ENCODE results near the gene PCDHB8. TPM values are rescaled to one million over a fixed set of nuclear protein-coding genes. Genes with fewer than 3 reads are reported as not detected.
"Not testable (repeated sequence)": the region's sequence is repeated elsewhere in the genome, so short reads cannot be mapped to it uniquely, and the experiment has no call there.

Gene PCDHB8
- total RNA-seq, 4 donors from 2014 or later: 0.44 to 0.63 (median 0.53) TPM

DNA sequence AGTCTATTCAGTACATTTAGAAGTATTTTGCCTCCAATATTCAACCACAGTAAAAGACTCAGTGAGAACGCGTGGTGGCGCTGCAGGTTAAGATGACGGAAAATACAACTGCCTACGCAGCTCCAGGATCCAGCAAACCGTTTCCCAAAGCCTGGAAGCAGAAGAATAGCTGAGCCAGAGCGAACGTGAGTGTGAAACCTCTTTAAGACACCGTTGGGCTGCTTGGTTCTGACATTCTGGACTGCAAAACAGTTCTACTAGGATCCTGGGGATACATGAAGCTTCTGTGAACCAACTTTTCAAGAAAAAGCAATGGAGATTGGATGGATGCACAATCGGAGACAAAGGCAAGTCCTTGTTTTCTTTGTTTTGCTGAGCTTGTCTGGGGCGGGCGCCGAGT, 4.7 kb downstream of the PCDHB8 start, which contains the start of gene PCDHB16:
TSS of gene PCDHB16 (plus strand) at position 140 of the 400 bp plus-strand sequence. CDS start at position 313, 173 bp downstream.
- DNase-seq (ENCODE audit: low spot score) (no peak), ATAC-seq (ENCODE audit: low FRiP score) (no peak)
- TF ChIP-seq, protein P1, sequence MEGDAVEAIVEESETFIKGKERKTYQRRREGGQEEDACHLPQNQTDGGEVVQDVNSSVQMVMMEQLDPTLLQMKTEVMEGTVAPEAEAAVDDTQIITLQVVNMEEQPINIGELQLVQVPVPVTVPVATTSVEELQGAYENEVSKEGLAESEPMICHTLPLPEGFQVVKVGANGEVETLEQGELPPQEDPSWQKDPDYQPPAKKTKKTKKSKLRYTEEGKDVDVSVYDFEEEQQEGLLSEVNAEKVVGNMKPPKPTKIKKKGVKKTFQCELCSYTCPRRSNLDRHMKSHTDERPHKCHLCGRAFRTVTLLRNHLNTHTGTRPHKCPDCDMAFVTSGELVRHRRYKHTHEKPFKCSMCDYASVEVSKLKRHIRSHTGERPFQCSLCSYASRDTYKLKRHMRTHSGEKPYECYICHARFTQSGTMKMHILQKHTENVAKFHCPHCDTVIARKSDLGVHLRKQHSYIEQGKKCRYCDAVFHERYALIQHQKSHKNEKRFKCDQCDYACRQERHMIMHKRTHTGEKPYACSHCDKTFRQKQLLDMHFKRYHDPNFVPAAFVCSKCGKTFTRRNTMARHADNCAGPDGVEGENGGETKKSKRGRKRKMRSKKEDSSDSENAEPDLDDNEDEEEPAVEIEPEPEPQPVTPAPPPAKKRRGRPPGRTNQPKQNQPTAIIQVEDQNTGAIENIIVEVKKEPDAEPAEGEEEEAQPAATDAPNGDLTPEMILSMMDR (IDR thresholded peaks at IDR 0.05): no peak

DNA sequence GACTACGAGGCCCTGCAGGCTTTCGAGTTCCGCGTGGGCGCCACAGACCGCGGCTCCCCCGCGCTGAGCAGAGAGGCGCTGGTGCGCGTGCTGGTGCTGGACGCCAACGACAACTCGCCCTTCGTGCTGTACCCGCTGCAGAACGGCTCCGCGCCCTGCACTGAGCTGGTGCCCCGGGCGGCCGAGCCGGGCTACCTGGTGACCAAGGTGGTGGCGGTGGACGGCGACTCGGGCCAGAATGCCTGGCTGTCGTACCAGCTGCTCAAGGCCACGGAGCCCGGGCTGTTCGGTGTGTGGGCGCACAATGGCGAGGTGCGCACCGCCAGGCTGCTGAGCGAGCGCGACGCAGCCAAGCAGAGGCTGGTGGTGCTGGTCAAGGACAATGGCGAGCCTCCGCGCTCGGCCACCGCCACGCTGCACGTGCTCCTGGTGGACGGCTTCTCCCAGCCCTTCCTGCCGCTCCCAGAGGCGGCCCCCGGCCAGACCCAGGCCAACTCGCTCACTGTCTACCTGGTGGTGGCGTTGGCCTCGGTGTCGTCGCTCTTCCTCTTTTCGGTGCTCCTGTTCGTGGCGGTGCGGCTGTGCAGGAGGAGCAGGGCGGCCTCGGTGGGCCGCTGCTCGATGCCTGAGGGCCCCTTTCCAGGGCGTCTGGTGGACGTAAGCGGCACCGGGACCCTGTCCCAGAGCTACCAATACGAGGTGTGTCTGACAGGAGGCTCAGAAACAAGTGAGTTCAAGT, 6.7 kb downstream of the PCDHB8 start:
- not testable (repeated sequence) for ATAC-seq (ENCODE audit: low FRiP score); DNase-seq (ENCODE audit: low spot score)

DNA sequence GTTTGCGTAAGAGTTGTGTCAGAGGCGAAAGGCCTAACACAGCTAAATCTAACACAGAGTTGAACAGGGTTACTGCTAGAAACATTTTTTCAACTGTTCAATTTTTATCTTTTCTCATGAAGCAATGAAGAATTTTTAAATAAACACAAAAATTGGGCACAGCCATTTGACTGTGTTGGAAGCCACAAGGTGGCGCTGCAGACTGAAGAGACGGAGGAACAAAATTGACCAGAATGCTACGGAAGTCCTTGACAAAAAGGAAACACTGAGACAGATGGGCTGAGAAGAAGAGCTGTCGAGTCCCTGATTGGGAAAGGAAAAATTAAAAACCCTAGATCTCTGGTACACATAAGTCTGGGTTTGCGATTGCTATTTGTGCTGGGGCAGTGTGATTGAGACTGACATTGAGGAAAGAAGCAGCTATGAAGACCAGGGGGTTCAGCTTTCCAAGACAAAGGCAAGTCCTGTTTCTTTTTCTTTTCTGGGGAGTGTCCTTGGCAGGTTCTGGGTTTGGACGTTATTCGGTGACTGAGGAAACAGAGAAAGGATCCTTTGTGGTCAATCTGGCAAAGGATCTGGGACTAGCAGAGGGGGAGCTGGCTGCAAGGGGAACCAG, 9.4 kb downstream of the PCDHB8 start, which contains the start of gene PCDHB9:
TSS of gene PCDHB9 (plus strand) at position 265 of the 616 bp plus-strand sequence. CDS start at position 423, 158 bp downstream.
- no peak for ATAC-seq (ENCODE audit: low FRiP score)
- TF ChIP-seq, protein P1 (IDR thresholded peaks at IDR 0.05): no peak
- no peak for DNase-seq (ENCODE audit: low spot score)

DNA sequence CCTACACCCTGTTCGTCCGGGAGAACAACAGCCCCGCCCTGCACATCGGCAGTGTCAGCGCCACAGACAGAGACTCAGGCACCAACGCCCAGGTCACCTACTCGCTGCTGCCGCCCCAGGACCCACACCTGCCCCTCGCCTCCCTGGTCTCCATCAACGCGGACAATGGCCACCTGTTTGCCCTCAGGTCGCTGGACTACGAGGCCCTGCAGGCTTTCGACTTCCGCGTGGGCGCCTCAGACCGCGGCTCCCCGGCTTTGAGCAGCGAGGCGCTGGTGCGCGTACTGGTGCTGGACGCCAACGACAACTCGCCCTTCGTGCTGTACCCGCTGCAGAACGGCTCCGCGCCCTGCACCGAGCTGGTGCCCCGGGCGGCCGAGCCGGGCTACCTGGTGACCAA, 11.1 kb downstream of the PCDHB8 start:
- ATAC-seq (ENCODE audit: low FRiP score); DNase-seq (ENCODE audit: low spot score): not testable (repeated sequence)

DNA sequence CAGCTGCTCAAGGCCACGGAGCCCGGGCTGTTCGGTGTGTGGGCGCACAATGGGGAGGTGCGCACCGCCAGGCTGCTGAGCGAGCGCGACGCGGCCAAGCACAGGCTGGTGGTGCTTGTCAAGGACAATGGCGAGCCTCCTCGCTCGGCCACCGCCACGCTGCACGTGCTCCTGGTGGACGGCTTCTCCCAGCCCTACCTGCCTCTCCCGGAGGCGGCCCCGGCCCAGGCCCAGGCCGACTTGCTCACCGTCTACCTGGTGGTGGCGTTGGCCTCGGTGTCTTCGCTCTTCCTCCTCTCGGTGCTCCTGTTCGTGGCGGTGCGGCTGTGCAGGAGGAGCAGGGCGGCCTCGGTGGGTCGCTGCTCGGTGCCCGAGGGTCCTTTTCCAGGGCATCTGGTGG, 11.5 kb downstream of the PCDHB8 start:
- DNase-seq (ENCODE audit: low spot score); ATAC-seq (ENCODE audit: low FRiP score): not testable (repeated sequence)

DNA sequence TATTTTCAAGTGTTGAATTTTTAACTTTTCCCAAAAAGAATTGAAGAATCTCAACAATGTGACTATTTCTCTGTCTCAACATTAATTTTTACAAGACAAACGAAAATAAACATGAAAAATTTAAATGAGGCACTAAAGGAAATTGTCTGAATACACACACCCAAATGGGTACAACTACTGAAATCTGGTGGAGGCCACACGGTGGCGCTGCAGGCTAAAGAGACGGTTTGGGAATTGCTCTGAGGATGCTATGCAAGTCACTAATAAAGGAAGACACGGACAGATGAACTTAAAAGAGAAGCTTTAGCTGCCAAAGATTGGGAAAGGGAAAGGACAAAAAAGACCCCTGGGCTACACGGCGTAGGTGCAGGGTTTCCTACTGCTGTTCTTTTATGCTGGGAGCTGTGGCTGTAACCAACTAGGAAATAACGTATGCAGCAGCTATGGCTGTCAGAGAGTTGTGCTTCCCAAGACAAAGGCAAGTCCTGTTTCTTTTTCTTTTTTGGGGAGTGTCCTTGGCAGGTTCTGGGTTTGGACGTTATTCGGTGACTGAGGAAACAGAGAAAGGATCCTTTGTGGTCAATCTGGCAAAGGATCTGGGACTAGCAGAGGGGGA, 14.6 kb downstream of the PCDHB8 start, which contains the start of gene PCDHB10:
TSS of gene PCDHB10 (plus strand) at position 244 of the 616 bp plus-strand sequence. CDS start at position 444, 200 bp downstream.
- ATAC-seq (ENCODE audit: low FRiP score) (no peak), DNase-seq (ENCODE audit: low spot score) (no peak)
- TF ChIP-seq, protein P1 (IDR thresholded peaks at IDR 0.05): no peak

DNA sequence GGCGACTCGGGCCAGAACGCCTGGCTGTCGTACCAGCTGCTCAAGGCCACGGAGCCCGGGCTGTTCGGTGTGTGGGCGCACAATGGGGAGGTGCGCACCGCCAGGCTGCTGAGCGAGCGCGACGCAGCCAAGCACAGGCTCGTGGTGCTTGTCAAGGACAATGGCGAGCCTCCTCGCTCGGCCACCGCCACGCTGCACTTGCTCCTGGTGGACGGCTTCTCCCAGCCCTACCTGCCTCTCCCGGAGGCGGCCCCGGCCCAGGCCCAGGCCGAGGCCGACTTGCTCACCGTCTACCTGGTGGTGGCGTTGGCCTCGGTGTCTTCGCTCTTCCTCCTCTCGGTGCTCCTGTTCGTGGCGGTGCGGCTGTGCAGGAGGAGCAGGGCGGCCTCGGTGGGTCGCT, 16.7 kb downstream of the PCDHB8 start:
- not testable (repeated sequence) for DNase-seq (ENCODE audit: low spot score); ATAC-seq (ENCODE audit: low FRiP score)

DNA sequence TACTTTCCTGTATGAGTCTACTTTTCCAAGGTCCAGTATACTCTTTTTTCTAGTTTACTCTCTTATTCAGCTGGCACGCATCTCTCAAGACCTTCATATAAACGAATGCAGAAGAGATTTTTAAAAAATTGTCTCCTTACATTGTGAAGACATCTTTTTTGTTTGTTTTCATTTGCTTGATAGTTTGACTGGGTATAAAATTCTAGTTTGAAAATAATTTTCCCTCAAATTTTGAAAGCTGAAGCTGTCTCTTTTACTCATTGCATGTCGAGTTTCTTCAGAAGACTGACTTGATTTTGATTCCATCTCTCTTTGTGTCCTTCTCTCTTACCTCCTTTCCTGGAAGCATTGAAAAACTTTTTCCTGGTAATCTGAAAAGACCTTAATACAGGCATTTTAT, 18.8 kb downstream of the PCDHB8 start:
- TF ChIP-seq, protein P1 (IDR thresholded peaks at IDR 0.05): no peak
- ATAC-seq (ENCODE audit: low FRiP score) (no peak), DNase-seq (ENCODE audit: low spot score) (no peak)

Data from omental fat pad (tissue), 4 donors.